ENCODE results near the gene MUC5AC.
"Not testable (repeated sequence)": the region's sequence is repeated elsewhere in the genome, so short reads cannot be mapped to it uniquely, and the experiment has no call there.

Gene MUC5AC

DNA sequence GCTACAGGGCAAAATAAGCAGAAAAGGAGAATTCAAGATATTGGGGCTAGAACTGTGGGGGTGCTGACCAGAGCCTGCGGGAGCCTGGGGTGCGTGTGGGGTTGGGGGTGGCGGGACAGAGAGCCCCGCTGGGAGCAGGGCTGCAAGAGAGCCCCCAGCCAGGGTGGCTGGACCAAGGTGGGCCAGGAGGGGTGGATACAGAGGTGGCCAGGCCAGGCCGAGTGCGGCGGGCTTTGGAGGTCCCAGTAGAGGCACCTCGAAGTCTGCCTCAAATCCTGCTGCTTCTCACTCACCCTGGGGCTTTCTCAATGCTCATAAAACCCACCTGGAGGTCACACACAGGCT, 48.2 kb downstream of the MUC5AC start:
- no peak for DNase-seq (ENCODE audit: low read depth in 3 of 3)

- no peak for DNase-seq (ENCODE audit: low read depth in 3 of 3)
Observed at GRCh38 chr11:1206391-1207271, 48.9 kb downstream of the MUC5AC start.

- no peak for DNase-seq (ENCODE audit: low read depth in 3 of 3)
Observed at GRCh38 chr11:1207401-1208143, 49.8 kb downstream of the MUC5AC start.

GRCh38 chr11:1208144-1208393, 50.3 kb downstream of the MUC5AC start:
- DNase-seq (ENCODE audit: low read depth in 3 of 3), result no peak

DNA sequence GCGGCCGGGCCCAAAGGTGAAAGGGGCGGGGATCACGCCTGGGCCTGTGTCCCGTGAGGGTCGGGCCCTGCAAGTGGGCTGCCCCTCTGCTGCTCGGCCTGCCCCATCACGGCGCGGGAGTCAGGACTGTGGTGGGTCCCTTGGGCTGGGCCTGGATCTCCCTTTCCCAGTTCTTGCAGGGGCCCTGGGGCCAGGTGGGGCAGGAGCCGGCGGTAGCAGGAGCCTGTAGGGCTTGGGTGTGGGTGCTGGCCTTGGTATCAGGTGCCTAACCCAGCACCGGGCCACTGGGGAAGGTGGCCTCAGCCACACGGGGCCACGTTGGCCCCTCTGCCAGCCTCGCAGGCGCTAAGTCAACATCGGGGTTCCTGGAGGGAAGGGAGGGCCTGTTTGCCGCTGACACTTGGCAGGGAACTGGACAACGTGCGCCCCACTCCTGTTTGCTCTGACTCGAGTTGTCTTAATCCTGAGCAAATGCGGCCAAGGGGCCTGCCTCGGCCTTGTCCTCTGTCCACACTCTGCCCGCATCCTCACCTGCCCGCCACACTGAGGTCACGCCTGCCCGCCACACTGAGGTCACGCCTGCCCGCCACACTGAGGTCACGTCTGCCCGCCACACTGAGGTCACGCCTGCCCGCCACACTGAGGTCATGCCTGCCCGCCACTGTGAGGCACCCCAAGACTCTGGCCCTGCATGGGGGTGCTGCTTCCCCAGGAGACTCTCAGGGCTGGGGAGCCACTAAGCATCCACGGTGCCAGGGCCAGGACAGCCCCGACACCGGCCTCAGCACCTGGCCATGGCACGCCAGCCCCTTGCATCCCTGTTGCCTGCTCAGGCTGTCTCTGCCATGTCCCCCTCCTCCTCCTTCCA, 50.9 kb downstream of the MUC5AC start:
- DNase-seq (ENCODE audit: low read depth in 3 of 3), result no peak

DNA sequence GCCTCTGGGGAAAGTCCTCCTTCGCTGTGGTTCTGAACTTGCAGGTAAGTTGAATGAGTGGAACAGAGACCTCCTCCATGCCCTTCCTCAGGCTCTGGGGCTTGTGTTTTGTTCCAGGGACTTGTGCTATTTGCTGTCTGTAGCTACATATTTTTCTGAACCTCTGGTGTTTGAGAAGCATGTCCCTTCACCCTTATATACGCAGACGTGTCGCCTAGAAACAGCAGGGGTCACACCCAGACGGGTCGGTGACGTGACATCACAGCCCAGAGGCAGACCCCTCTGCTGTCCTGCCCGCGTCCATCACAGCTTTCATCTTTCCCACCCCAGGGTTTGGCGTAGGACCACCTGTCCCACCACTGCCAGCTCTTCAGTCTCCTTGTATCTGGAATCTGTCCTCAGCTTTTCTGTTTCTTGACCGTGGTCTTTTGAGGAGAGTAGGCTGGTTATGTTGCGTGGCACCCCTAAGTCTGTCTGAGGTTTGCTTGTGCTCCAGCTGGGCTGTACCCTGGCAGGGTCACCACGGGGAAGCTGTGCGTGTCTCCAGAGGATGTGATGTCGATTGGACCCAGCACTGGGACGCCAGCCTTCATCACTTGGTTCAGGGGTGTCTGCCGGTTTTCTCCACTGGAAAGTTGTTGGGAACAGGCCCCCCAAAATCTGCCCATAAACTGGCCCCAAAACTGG, 51.8 kb downstream of the MUC5AC start:
- no peak for DNase-seq (ENCODE audit: low read depth in 3 of 3)

DNA sequence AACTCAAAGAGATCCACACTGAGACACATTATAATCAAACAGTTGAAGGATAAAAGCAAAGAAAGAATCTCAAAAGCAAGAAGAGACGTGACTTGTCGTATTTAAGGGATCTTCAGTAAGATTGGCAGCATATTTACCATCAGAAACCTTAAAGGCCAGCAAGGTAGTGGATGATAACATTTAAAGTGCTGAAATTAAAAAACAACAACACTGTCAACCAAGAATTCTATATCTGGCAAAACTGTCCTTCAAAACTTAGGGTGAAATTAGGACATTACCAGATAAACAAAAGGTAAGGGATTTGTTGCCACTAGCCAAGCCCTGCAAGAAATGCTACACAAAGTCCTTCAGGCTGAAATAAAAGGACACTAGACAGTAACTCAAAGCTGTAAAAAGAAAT, 54.1 kb downstream of the MUC5AC start:
- no peak for DNase-seq (ENCODE audit: low read depth in 3 of 3)

GRCh38 chr11:1215826-1216225, 58.1 kb downstream of the MUC5AC start:
- not testable (repeated sequence) for DNase-seq (ENCODE audit: low read depth in 3 of 3)

DNA sequence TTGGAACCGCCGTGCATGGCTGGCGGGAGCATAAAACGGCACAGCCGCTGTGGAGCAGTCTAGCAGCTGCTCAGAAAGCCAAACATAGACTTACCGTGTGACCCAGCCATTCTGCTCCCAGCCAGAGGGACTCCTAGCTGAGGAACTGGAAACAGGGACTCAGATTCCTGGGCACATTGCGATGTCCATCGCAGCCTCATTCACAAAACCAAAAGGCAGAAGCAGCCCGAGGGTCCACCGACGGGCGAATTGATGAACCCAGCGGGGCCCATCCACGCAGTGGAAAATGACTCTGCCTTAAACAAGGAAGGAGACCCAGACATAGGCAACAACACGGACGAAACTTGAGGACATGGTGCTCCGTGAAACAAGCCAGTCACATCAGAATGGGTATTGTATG, 59.4 kb downstream of the MUC5AC start:
- no peak for DNase-seq (ENCODE audit: low read depth in 3 of 3)

DNA sequence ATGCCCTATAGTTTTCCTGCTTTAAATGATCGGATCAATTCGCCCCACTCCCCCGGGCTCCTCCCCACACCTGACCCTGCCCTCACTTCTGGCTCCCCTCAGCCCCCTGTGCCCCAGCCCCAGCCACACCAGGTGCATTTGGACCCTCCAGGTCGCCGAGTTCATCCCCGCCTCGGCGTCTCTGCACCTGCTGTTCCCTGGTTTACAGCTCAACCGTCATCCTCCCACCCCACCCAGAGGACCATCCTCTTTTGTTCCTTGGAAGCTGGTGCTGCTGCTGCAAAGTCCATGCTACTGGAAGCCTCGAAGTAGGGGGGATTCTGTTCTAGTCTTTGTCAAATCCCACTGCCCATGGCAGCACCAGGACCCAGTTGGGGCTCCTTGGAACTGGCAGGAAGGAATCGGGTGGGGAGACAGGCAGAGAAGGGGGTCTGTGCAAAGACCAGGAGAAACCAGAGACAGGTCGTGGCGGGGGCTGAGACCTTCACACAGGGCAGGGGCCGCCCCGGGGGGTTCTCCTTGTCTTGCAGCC, 60.6 kb downstream of the MUC5AC start:
- DNase-seq (ENCODE audit: low read depth in 3 of 3), result no peak

DNA sequence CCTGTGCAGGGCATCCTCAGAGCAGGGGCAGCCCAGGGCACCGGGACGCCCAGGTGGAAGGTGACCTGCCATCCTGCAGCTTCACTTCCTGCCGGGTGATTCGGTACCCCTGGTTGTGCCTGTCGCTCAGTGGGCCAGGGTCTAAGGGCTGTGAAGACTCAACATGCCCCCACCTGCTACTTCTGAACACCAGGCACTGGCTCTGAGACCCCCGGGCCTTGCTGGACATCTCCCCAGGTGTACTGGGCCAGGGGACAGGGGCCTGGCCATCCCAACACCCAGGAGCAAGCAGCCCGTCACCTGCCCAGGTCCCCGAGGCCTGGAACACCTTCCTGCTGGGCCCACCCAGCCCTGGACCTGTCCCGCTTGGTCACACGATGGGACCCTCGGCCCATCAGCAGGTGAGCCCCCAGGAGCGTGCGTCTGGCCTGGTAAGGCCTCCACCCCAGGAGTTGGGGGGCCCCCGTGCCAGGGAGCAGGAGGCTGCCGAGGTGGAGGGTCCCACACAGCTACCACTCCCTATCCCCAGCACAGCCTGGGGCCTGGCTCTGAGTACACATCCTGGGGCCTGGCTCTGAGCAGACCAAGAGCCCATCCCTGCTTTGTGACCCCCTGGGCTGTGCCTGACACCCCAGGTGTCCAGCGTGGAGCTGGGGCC, 61.2 kb downstream of the MUC5AC start:
- DNase-seq (ENCODE audit: low read depth in 3 of 3), result no peak

- no peak for DNase-seq (ENCODE audit: low read depth in 3 of 3)
Observed at GRCh38 chr11:1219446-1219833, 61.7 kb downstream of the MUC5AC start.

DNA sequence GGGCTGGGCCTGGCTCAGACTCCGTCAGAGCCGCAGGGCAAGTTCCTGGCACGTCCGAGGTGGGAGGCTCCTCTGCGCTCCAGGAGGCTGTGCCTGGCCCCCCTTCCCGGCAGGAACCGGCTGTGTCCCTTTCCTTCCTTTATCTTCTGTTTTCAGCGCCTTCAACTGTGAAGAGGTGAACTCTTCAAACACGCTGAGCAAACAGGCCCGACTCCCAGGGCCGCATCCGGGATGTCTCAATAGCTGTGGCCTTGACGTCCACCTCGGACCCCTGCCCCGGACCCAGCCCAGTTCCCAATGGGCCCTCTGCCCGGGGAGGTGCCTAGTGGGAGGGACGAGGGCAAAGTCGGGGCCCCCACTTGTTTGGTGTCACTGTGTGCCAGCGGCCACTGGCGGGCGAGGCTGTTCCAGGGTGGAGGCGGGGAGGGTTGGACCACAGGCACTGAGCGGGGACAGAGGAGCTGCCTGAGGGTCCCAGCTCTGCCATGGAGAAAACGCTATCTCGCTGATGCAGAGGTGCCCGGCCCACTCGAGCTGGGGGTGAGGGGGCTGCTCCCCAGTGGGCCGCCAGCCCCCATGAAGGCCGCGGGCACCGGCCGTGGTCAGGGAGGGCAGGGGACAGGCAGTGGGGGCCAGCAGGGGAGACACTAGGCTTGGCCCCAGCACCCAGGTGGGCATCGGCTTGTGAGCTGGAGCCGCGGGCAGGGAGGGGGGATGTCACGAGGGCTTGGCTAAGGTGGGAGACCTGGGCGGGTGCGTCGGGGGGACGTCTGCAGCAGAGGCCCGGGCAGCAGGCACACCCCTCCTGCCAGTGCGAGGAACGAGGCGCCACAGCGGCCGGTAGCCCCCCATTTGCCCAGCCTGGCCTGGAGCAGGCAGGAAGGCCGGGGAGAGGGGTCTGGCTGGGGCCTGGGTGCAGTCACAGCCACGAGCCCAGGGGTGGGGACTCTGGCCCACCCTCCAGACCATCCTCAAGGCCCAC, 62.4 kb downstream of the MUC5AC start:
- no peak for DNase-seq (ENCODE audit: low read depth in 3 of 3)

GRCh38 chr11:1220941-1221721, 63.4 kb downstream of the MUC5AC start:
- DNase-seq (ENCODE audit: low read depth in 3 of 3), result no peak

- DNase-seq (ENCODE audit: low read depth in 3 of 3), result no peak
Observed at GRCh38 chr11:1221848-1222311, 64.1 kb downstream of the MUC5AC start.

GRCh38 chr11:1222491-1223345, 65.0 kb downstream of the MUC5AC start, which contains the start of gene MUC5B:
Gene MUC5B, plus strand, starts transcription at chr11:1223066. Its CDS starts 58 bp downstream, at chr11:1223124.
- DNase-seq (ENCODE audit: low read depth in 3 of 3), result no peak

DNA sequence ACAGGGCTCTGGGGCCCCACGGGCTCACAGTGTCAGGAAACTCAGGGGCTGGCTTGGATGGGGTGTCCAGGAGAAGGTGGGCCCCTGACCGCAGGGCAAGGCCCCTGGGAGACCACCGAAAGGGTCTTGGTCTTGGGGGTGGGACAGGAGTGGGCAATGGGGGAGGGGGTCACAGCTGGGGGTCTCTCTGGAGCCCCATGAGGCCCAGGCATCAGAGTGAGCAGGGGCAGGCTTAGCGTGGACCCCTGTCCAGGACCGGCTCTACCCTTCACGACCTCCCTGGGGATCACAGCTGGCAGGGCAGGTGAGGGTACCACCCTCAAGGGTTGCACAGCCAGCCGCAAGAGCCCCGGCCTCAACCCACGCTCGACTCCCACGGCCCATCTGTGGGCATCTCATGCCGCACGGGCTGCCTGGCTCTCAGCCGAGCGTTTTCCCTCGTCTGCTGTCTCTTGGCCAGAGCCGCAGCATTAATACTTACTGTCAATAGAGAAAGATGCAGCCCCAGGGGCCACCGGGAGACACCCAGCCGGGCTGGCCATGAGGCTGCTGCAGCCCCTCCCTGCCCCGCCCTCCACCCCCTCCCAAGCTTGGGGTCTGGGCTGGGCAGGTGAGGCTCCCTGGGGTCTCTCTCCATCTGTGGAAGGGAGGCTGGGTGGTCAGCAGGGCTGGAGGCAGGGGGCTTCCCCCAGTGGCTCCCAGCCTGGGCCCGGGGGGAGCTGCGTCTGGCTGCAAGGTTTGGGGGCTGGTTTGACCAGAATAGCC, 65.8 kb downstream of the MUC5AC start:
- DNase-seq (ENCODE audit: low read depth in 3 of 3), result no peak

All from stimulated activated CD4-positive, alpha-beta T cell treated with anti-CD3 and anti-CD28 coated beads, TNF-alpha, amount 100 ng/mL, for 24 hours (primary cell).